Measurements from ENCODE around the gene ECHDC3.
A peak's percentile ranks its signal among the peaks of the same experiment; 100 is the strongest.

The ECHDC3 gene

DNA sequence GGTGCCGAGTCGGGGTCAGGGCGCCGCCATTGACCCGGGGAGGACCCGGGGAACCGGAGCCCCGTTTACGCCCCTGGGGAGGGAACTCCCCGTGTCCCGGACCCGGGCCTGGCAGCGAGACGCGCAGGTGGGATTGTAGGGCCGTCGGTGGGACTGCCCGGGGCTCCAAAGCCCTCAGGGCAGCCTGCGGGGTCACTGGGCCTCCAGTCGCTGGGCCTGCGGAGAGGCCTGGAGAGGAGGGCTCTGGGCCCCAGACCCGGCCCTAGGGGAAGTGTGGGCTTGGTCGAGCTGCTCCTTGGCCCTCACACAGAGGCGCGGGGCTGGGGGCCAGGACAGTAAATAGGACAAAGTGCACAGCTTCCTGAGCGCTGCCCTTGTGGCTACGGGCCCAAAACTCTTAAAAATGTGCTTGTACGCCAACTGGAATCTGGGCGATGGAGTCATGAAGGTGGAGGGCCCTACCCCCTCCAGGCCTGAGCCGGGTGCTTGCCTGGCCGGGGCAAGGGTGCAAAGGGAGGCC, 657 bp downstream of the ECHDC3 start:
- Mint-ChIP-seq H3K27me3 (ENCODE audit: low read depth, poor library complexity) (peaks cover 24% of the 10 kb centered on the region), H3K4me3 (no peak overlapping the region), H3K27ac (no peak overlapping the region), H3K4me1 (peaks cover 32% of the 10 kb centered on the region), H3K9me3 (peaks cover 42% of the 10 kb centered on the region), H3K36me3 (ENCODE audit: low read depth) (peaks cover 39% of the 10 kb centered on the region)
- no peak for DNase-seq
- TF ChIP-seq, protein P1, sequence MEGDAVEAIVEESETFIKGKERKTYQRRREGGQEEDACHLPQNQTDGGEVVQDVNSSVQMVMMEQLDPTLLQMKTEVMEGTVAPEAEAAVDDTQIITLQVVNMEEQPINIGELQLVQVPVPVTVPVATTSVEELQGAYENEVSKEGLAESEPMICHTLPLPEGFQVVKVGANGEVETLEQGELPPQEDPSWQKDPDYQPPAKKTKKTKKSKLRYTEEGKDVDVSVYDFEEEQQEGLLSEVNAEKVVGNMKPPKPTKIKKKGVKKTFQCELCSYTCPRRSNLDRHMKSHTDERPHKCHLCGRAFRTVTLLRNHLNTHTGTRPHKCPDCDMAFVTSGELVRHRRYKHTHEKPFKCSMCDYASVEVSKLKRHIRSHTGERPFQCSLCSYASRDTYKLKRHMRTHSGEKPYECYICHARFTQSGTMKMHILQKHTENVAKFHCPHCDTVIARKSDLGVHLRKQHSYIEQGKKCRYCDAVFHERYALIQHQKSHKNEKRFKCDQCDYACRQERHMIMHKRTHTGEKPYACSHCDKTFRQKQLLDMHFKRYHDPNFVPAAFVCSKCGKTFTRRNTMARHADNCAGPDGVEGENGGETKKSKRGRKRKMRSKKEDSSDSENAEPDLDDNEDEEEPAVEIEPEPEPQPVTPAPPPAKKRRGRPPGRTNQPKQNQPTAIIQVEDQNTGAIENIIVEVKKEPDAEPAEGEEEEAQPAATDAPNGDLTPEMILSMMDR (IDR thresholded peaks at IDR 0.05) = no peak

DNA sequence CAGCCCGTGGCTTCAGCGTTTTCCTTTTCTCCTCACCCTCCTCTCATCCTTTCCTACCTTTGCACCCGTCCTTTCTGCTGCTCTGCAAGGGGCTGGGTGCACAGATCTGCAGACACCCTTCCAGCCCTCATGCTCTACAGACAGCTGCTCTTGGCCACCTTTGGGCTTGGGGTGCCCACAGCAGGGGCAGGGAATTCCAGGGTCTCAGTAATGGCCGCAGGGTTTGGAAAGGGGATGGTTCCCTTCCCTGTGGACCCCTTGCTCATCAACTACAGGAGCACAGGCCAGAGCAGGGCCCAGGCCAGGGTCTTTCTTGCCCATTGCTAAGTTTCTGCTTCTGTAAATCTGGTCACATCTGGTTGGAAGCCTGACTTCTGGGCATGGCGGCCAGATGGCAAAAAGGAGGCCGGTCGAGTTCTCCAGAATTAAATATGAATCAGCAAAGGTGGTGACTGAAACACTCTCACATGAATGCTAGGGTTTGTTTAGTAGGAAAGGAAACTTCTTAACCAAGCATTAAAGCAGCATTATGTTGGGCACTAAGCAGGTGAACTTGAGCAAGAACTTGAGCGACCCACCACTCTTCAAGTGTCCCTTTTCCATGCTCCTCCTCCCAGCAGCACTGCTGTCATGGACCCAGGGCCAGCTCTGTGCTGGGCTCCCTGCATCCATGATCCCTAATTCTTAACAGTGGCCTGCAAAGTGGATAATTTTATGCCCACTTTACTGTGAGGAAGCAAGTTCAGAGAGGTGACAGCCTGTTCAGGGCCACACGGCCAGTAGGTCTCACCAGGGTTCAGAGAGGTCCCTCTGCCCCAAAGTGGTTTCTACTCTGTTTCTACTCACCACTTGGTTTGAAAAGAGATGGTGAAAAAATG, 1.5 kb downstream of the ECHDC3 start:
- H3K9me3 Mint-ChIP-seq = peaks cover 34% of the 10 kb centered on the region
- TF ChIP-seq, protein P1 (IDR thresholded peaks at IDR 0.05) = no peak
- peaks cover 24% of the 10 kb centered on the region for H3K27me3 Mint-ChIP-seq (ENCODE audit: low read depth, poor library complexity)
- peaks cover 30% of the 10 kb centered on the region for H3K36me3 Mint-ChIP-seq (ENCODE audit: low read depth)
- H3K4me1 Mint-ChIP-seq = peaks cover 24% of the 10 kb centered on the region
- no peak for DNase-seq
- H3K4me3 Mint-ChIP-seq = peak overlapping the region; percentile 64
- H3K27ac Mint-ChIP-seq = no peak overlapping the region

DNA sequence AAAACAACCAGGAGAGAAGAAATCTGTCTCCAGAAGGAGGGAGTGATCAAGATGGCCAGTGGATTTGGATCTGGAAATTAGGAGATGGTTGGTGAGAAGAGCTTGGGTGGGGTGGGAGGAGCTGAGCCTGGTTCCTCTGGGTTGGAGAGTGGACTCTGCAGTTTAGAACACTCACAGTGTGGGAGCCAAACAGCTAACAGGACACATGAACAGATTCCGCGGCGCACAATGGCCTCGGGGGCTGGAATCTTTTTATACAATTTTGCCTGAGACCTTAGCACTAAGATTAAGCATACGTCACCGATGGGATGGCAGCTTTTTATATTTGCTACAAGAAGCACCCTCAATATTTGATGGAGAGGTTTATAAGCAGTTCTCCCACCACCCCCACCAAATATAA, 2.9 kb downstream of the ECHDC3 start:
- TF ChIP-seq, protein P1 (IDR thresholded peaks at IDR 0.05) = no peak
- Mint-ChIP-seq H3K9me3 (peaks cover 23% of the 10 kb centered on the region), H3K4me1 (peaks cover 36% of the 10 kb centered on the region), H3K27me3 (ENCODE audit: low read depth, poor library complexity) (peaks cover 24% of the 10 kb centered on the region), H3K36me3 (ENCODE audit: low read depth) (peaks cover 24% of the 10 kb centered on the region), H3K27ac (no peak overlapping the region), H3K4me3 (no peak overlapping the region)
- DNase-seq = no peak

DNA sequence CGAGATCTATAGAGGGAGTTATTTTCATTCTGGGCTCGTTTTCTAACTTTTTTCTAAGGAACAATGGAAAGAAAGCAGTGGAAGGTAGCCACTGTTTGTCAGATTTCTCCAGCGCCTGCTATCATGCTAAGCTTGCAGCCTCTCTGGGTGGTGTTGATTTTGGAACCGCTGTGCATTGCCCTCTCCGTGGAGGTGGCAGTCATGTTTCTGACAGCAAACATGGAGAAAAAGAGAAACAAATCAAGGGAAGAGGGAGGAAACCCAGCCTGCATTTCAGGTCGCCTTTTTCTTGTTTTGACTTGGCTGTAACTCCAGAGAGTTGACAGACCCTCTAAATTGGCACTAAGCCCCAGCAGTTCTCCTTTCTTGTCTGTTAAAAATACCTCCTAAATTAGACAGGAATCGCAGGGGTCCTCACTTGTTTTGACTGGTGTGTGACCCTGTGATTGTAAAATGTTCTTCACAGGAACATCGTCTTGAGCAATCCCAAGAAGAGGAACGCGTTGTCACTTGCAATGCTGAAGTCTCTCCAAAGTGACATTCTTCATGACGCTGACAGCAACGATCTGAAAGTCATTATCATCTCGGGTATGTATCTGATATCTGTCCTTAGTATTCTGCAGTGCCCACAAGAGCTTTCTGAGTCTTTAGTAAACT, 4.8 kb downstream of the ECHDC3 start:
- Mint-ChIP-seq H3K27ac (peak overlapping the region; percentile 87), H3K4me1 (peaks cover 40% of the 10 kb centered on the region), H3K4me3 (no peak overlapping the region), H3K9me3 (peaks cover 7% of the 10 kb centered on the region), H3K27me3 (ENCODE audit: low read depth, poor library complexity) (peaks cover 14% of the 10 kb centered on the region), H3K36me3 (ENCODE audit: low read depth) (peaks cover 26% of the 10 kb centered on the region)
- no peak for DNase-seq
- TF ChIP-seq, protein P1 (IDR thresholded peaks at IDR 0.05) = no peak

DNA sequence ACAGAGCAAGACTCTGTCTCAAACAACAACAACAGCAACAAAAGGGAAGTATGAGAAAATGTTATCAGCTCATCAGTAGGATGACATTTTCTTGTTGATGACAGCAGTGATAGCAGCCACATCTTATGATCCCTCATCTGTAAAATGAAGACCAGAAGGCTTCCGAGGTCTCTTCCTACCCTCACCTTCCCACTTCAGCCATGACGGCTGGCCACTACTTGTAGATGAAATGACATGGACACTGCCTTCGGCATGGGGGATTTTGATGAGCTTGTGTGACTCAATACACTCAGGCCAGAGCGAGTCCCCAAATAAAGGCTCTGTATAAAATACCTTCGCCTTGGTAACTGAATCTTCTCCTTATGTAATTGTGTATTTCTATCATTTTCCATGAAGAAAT, 6.7 kb downstream of the ECHDC3 start:
- no peak for DNase-seq
- H3K36me3 Mint-ChIP-seq (ENCODE audit: low read depth) = peaks cover 22% of the 10 kb centered on the region
- TF ChIP-seq, protein P1 (IDR thresholded peaks at IDR 0.05) = no peak
- H3K9me3 Mint-ChIP-seq = peaks cover under 1% of the 10 kb centered on the region
- peak overlapping the region; percentile 29 for H3K27ac Mint-ChIP-seq
- no peak overlapping the region for H3K4me3 Mint-ChIP-seq
- peaks cover 6% of the 10 kb centered on the region for H3K27me3 Mint-ChIP-seq (ENCODE audit: low read depth, poor library complexity)
- H3K4me1 Mint-ChIP-seq = peaks cover 37% of the 10 kb centered on the region

All from nephron progenitor cell (in vitro differentiated cells).